Measurements from ENCODE around the gene CXorf58. TPM values are rescaled to one million over a fixed set of nuclear protein-coding genes. Genes with fewer than 3 reads are reported as not detected.

Gene CXorf58
- total and polyA plus RNA-seq, 2 of the 8 experiments (the other 6 are each of a cell fraction or from before 2014, with no cell fraction given): 0.05 TPM; not detected in 1

GRCh38 chrX:23901060-23901459, 6.7 kb upstream of the CXorf58 start:
- no peak overlapping the region for H3K9ac ChIP-seq (replicated peaks in 1 of 4; ENCODE audit: extremely low read depth in 1 of 4, low read depth in 3 of 4, low read length in 3 of 4)
- H3K18ac ChIP-seq (ENCODE audit: extremely low read depth, low read length): no peak overlapping the region
- H3K36me3 ChIP-seq (ENCODE audit: control insufficient read depth in 2 of 4, insufficient read depth in 4 of 4, low read length in 3 of 4): no peaks in the 10 kb centered on the region
- no peak for FAIRE-seq
- no peak overlapping the region for H2BK120ac ChIP-seq (replicated peaks; ENCODE audit: low read depth, low read length)
- H3K79me2 ChIP-seq (ENCODE audit: control insufficient read depth in 1 of 2, insufficient read depth in 2 of 2, low read length in 2 of 2): peaks cover 0 to 34% of the 10 kb centered on the region in 2 experiments; a peak in 2 of 4 replicates
- H2BK5ac ChIP-seq (ENCODE audit: low read depth, low read length): no peak overlapping the region
- DNase-seq (ENCODE audit: low read depth in 1 of 2, low spot score in 2 of 2): no peak
- no peaks in the 10 kb centered on the region for H3K27me3 ChIP-seq (replicated peaks in 1 of 4; ENCODE audit: control insufficient read depth in 3 of 4, extremely low read depth in 1 of 4, insufficient read depth in 3 of 4, low read length in 3 of 4)
- TF ChIP-seq ASH2L (IDR thresholded peaks at IDR 0.05; ENCODE audit: low read length): no peak
- no peak for TF ChIP-seq RAD21 (IDR thresholded peaks at IDR 0.05 in 1 of 2, conservative IDR thresholded peaks at IDR 0.05 in 1 of 2; ENCODE audit: low read depth in 2 of 2, low read length in 2 of 2)
- no peak for TF ChIP-seq TAF1 (IDR thresholded peaks at IDR 0.05; ENCODE audit: low read depth, low read length)
- TF ChIP-seq SAP30 (IDR thresholded peaks at IDR 0.05; ENCODE audit: insufficient read depth, insufficient replicate concordance, low read length): no peak
- no peak for TF ChIP-seq EZH2 (IDR thresholded peaks at IDR 0.05; ENCODE audit: low read depth, low read length, severe bottlenecking)
- TF ChIP-seq TBP (IDR thresholded peaks at IDR 0.05; ENCODE audit: low read depth, low read length): no peak
- no peak for TF ChIP-seq BCL11A (IDR thresholded peaks at IDR 0.05; ENCODE audit: low read depth in 2 of 2, low read length in 2 of 2)
- TF ChIP-seq GTF2F1 (IDR thresholded peaks at IDR 0.05; ENCODE audit: borderline replicate concordance, low read depth, low read length): no peak
- no peak for TF ChIP-seq RFX5 (IDR thresholded peaks at IDR 0.05; ENCODE audit: borderline replicate concordance, low read depth, low read length)
- TF ChIP-seq PHF8 (conservative IDR thresholded peaks at IDR 0.05; ENCODE audit: low read depth, low read length): no peak
- TF ChIP-seq MAFK (IDR thresholded peaks at IDR 0.05; ENCODE audit: low read depth, low read length): no peak
- TF ChIP-seq CBX5 (IDR thresholded peaks at IDR 0.05; ENCODE audit: low read depth, low read length): no peak
- no peak overlapping the region for H4K91ac ChIP-seq (replicated peaks; ENCODE audit: insufficient read length, low read length)
- no peak overlapping the region for H3K4me2 ChIP-seq (ENCODE audit: insufficient read depth in 1 of 2, low read depth in 2 of 2, low read length in 2 of 2)
- H3K9me3 ChIP-seq (ENCODE audit: insufficient read depth in 2 of 2, low read depth in 1 of 2, low read length in 1 of 2): no peaks in the 10 kb centered on the region
- H3K14ac ChIP-seq (ENCODE audit: insufficient read length): no peak overlapping the region
- H2AFZ ChIP-seq (ENCODE audit: low read length): no peak overlapping the region
- 95% methylated on average over 3 of the region's 3 CpGs; no CpG with 5 or more reads in 1 of the 2 experiments for WGBS, 2 experiments (ENCODE audit: extremely low coverage in 1 of 2, insufficient coverage in 1 of 2, insufficient read length in 1 of 2, insufficient replicate concordance in 2 of 2, low coverage in 1 of 2, low lambda C conversion rate in 2 of 2, missing lambda C conversion rate in 1 of 2)
- POLR2A ChIA-PET (ENCODE audit: partially characterized antibody): interaction anchor here (1.1 to 1.8 kb wide), 2 partner anchors 15 to 118 kb away, joined by 3 to 6 read pairs; partner anchors contain the start of gene SAT1
- no peak overlapping the region for H4K8ac ChIP-seq (ENCODE audit: extremely low read depth, insufficient read depth, low read length)
- H4K5ac ChIP-seq (ENCODE audit: insufficient read length, low read depth, low read length): no peak overlapping the region
- no peaks in the 10 kb centered on the region for H3K79me1 ChIP-seq (ENCODE audit: low read depth, low read length)
- no peak overlapping the region for H3K27ac ChIP-seq (ENCODE audit: low read depth, low read length)
- no peak overlapping the region for H3K56ac ChIP-seq (replicated peaks; ENCODE audit: insufficient read length, low read depth, low read length)
- H3K23me2 ChIP-seq (ENCODE audit: low read depth, low read length): no peaks in the 10 kb centered on the region
- no peaks in the 10 kb centered on the region for H4K20me1 ChIP-seq (replicated peaks in 1 of 2; ENCODE audit: control insufficient read depth in 1 of 2, insufficient read depth in 2 of 2, low read length in 2 of 2)
- H2BK20ac ChIP-seq (ENCODE audit: low read length): no peak overlapping the region
- H3K4ac ChIP-seq (replicated peaks; ENCODE audit: insufficient read length, low read depth, low read length): no peak overlapping the region
- peaks cover 2 to 7% (median 3%) of the 10 kb centered on the region in 4 experiments; a peak in 3 of 7 replicates for H3K4me1 ChIP-seq (replicated peaks in 1 of 4; ENCODE audit: control insufficient read depth in 3 of 4, insufficient read depth in 4 of 4, low read length in 3 of 4)
- H2BK15ac ChIP-seq (ENCODE audit: low read length): no peak overlapping the region
- H3K23ac ChIP-seq (ENCODE audit: insufficient read length): no peak overlapping the region
- H3K4me3 ChIP-seq (ENCODE audit: extremely low read depth in 1 of 4, insufficient read depth in 2 of 4, low read depth in 3 of 4, low read length in 4 of 4): no peak overlapping the region
- no peak overlapping the region for H2BK12ac ChIP-seq (ENCODE audit: low read depth, low read length)
- no peak overlapping the region for H2AK5ac ChIP-seq (ENCODE audit: low read depth, low read length)
- CTCF ChIA-PET (ENCODE audit: partially characterized antibody): interaction anchor here (1.0 to 3.3 kb wide), 17 partner anchors 11 to 469 kb away, joined by 3 to 33 read pairs (median 5); partner anchors contain the start of genes ACOT9 and SAT1
